H1 (cell line): ENCODE data around the gene NDUFAF7. TPM values are rescaled to one million over a fixed set of nuclear protein-coding genes. Genes with fewer than 3 reads are reported as not detected.

Experiments used
- BCL11A ChIP-seq, 2 experiments: IDR thresholded peaks; one replicate each; pipeline ENCODE4 v1.6.1; 2011; ENCODE audit warnings: low read depth in 2 of 2, low read length in 2 of 2, mild to moderate bottlenecking in 2 of 2
- CBX8 ChIP-seq: fragments of 300-800, 300-1000 bp; sonication (generic); IDR thresholded peaks from 2 replicates; pipeline ENCODE4 v1.7.1; 2016; ENCODE audit warnings: low read depth, low read length, borderline replicate concordance
- POLR2A ChIP-seq, 2 experiments: IDR thresholded peaks; 1 replicate in 1 of 2; 2 replicates in 1 of 2; pipeline ENCODE4 v1.6.1; 2011; ENCODE audit warnings: low read depth in 2 of 2, low read length in 2 of 2, mild to moderate bottlenecking in 2 of 2; ENCODE audit errors: control extremely low read depth in 1 of 2
- SIRT6 ChIP-seq: IDR thresholded peaks from one replicate; pipeline ENCODE4 v1.7.1; 2012; ENCODE audit warnings: low read length, inconsistent platforms
- SUZ12 ChIP-seq: fragments of 200-600 bp; sonication (generic); IDR thresholded peaks from 2 replicates; pipeline ENCODE4 v1.6.1; 2012; ENCODE audit warnings: mild to moderate bottlenecking, inconsistent platforms, low read length, moderate library complexity, mixed read lengths
- TAF1 ChIP-seq: IDR thresholded peaks from 2 replicates; pipeline ENCODE4 v1.6.1; 2011; ENCODE audit warnings: mild to moderate bottlenecking, low read depth, low read length
- polyA plus RNA-seq, 7 experiments: library from polyadenylated mRNA; depleted of rRNA in 3 of 7; stranded (reverse) in 5 of 7; unstranded in 2 of 7; fragments of >200 nt in 5 of 7; fragments of 200-250 nt in 2 of 7; gene quantifications; 1 replicate in 5 of 7; 2 replicates in 1 of 7; 4 replicates in 1 of 7; pipeline versions ENCODE4 v1.2.1 to v1.2.3, GENCODE V29; 2011 to 2013; ENCODE audit warnings: missing spikeins in 2 of 7, mixed read lengths in 2 of 7
- total RNA-seq: library from RNA; stranded (reverse); fragmentation: NEBNext Ultra II Directional; extraction: Animal tissue kit (Norgen Biotek cat#: 25700); gene quantifications from 2 replicates; pipeline ENCODE4 v1.2.1, GENCODE V29; 2021
- TF ChIP-seq, protein P1 (sequence below): fragments of 300-600 bp; sonication (generic); IDR thresholded peaks from 2 replicates; pipeline ENCODE4 v1.7.1; 2012; ENCODE audit warnings: low read length, moderate library complexity, mild to moderate bottlenecking, inconsistent platforms; ENCODE audit not compliant: insufficient replicate concordance
- TF ChIP-seq, protein P2 (sequence below): IDR thresholded peaks from 2 replicates; pipeline ENCODE4 v1.6.1; 2011; ENCODE audit warnings: low read length, improper control_type of control experiment

Gene NDUFAF7
- total and polyA plus RNA-seq, 2 of the 8 experiments (the other 6 are each of a cell fraction or from before 2014, with no cell fraction given), result 50.2 to 56.0 TPM

DNA sequence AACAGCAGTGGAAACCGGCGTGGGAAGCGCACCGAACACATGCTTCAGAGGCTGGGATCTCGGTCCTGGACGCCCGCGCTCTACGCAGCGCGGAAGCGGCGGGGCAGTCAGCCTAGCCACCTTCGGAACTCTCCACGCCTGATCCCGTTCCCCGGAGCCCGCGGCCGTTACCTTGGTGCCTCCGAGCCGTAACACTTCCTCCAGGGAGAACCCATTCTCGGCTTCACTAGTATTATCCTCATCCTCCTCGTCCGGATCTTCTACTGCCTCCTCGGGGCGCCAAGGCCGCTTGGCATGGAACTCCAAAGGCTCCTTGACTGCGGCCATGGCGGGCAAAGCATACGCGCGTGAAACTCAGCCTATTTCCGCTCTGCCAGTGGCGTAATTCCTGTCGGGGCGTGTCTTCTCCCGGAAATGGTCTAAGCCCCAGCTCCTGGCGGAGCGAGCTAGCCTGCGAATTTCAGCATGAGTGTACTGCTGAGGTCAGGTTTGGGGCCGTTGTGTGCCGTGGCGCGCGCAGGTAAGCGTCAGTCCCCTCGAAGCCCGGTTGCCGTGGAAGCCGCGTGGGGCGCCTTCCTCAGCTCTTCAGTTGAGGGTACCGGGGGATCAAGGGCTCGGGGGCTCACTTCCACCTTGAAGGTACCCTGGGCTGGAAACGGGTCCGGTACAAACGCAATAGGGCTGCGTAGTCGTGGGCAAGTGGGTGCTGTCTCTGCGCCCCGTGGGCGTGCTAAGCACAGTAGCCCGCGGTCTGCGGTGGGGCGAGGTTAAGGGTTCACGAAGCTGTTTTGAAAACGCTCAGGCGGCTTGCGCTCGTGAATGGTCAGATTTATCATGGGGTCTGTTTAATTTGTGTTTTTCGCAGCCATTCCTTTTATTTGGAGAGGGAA, at the start of gene NDUFAF7, which contains the start of gene CEBPZ (continued):
- TF ChIP-seq, protein P1, sequence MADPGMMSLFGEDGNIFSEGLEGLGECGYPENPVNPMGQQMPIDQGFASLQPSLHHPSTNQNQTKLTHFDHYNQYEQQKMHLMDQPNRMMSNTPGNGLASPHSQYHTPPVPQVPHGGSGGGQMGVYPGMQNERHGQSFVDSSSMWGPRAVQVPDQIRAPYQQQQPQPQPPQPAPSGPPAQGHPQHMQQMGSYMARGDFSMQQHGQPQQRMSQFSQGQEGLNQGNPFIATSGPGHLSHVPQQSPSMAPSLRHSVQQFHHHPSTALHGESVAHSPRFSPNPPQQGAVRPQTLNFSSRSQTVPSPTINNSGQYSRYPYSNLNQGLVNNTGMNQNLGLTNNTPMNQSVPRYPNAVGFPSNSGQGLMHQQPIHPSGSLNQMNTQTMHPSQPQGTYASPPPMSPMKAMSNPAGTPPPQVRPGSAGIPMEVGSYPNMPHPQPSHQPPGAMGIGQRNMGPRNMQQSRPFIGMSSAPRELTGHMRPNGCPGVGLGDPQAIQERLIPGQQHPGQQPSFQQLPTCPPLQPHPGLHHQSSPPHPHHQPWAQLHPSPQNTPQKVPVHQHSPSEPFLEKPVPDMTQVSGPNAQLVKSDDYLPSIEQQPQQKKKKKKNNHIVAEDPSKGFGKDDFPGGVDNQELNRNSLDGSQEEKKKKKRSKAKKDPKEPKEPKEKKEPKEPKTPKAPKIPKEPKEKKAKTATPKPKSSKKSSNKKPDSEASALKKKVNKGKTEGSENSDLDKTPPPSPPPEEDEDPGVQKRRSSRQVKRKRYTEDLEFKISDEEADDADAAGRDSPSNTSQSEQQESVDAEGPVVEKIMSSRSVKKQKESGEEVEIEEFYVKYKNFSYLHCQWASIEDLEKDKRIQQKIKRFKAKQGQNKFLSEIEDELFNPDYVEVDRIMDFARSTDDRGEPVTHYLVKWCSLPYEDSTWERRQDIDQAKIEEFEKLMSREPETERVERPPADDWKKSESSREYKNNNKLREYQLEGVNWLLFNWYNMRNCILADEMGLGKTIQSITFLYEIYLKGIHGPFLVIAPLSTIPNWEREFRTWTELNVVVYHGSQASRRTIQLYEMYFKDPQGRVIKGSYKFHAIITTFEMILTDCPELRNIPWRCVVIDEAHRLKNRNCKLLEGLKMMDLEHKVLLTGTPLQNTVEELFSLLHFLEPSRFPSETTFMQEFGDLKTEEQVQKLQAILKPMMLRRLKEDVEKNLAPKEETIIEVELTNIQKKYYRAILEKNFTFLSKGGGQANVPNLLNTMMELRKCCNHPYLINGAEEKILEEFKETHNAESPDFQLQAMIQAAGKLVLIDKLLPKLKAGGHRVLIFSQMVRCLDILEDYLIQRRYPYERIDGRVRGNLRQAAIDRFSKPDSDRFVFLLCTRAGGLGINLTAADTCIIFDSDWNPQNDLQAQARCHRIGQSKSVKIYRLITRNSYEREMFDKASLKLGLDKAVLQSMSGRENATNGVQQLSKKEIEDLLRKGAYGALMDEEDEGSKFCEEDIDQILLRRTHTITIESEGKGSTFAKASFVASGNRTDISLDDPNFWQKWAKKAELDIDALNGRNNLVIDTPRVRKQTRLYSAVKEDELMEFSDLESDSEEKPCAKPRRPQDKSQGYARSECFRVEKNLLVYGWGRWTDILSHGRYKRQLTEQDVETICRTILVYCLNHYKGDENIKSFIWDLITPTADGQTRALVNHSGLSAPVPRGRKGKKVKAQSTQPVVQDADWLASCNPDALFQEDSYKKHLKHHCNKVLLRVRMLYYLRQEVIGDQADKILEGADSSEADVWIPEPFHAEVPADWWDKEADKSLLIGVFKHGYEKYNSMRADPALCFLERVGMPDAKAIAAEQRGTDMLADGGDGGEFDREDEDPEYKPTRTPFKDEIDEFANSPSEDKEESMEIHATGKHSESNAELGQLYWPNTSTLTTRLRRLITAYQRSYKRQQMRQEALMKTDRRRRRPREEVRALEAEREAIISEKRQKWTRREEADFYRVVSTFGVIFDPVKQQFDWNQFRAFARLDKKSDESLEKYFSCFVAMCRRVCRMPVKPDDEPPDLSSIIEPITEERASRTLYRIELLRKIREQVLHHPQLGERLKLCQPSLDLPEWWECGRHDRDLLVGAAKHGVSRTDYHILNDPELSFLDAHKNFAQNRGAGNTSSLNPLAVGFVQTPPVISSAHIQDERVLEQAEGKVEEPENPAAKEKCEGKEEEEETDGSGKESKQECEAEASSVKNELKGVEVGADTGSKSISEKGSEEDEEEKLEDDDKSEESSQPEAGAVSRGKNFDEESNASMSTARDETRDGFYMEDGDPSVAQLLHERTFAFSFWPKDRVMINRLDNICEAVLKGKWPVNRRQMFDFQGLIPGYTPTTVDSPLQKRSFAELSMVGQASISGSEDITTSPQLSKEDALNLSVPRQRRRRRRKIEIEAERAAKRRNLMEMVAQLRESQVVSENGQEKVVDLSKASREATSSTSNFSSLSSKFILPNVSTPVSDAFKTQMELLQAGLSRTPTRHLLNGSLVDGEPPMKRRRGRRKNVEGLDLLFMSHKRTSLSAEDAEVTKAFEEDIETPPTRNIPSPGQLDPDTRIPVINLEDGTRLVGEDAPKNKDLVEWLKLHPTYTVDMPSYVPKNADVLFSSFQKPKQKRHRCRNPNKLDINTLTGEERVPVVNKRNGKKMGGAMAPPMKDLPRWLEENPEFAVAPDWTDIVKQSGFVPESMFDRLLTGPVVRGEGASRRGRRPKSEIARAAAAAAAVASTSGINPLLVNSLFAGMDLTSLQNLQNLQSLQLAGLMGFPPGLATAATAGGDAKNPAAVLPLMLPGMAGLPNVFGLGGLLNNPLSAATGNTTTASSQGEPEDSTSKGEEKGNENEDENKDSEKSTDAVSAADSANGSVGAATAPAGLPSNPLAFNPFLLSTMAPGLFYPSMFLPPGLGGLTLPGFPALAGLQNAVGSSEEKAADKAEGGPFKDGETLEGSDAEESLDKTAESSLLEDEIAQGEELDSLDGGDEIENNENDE, result no peak
- TF ChIP-seq, protein P2, sequence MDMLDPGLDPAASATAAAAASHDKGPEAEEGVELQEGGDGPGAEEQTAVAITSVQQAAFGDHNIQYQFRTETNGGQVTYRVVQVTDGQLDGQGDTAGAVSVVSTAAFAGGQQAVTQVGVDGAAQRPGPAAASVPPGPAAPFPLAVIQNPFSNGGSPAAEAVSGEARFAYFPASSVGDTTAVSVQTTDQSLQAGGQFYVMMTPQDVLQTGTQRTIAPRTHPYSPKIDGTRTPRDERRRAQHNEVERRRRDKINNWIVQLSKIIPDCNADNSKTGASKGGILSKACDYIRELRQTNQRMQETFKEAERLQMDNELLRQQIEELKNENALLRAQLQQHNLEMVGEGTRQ, result no peak
- no peak for TF ChIP-seq CBX8
- no peak for TF ChIP-seq BCL11A (IDR thresholded peaks at IDR 0.05; ENCODE audit: low read depth in 2 of 2, low read length in 2 of 2)
- peak in 1 of 2 experiments; percentile 75; a peak in 1 of 3 replicates for TF ChIP-seq POLR2A (IDR thresholded peaks at IDR 0.05; ENCODE audit: control extremely low read depth in 1 of 2, low read depth in 2 of 2, low read length in 2 of 2)
- no peak for TF ChIP-seq SIRT6
- no peak for TF ChIP-seq SUZ12
- peak; percentile 82 for TF ChIP-seq TAF1
